Measurements from ENCODE around the gene IFIT3. TPM values are rescaled to one million over a fixed set of nuclear protein-coding genes. Genes with fewer than 3 reads are reported as not detected.

Gene IFIT3
- total RNA-seq, 1 experiment from 2014 or later = 45.2 TPM

- TF ChIP-seq, protein P1, sequence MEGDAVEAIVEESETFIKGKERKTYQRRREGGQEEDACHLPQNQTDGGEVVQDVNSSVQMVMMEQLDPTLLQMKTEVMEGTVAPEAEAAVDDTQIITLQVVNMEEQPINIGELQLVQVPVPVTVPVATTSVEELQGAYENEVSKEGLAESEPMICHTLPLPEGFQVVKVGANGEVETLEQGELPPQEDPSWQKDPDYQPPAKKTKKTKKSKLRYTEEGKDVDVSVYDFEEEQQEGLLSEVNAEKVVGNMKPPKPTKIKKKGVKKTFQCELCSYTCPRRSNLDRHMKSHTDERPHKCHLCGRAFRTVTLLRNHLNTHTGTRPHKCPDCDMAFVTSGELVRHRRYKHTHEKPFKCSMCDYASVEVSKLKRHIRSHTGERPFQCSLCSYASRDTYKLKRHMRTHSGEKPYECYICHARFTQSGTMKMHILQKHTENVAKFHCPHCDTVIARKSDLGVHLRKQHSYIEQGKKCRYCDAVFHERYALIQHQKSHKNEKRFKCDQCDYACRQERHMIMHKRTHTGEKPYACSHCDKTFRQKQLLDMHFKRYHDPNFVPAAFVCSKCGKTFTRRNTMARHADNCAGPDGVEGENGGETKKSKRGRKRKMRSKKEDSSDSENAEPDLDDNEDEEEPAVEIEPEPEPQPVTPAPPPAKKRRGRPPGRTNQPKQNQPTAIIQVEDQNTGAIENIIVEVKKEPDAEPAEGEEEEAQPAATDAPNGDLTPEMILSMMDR (IDR thresholded peaks at IDR 0.05; ENCODE audit: unreplicated experiment) = no peak
- CTCF ChIA-PET = no interaction called here
- H3K9me3 Mint-ChIP-seq (ENCODE audit: low read depth, unreplicated experiment) = peaks cover 4% of the 10 kb centered on the region
- intact Hi-C loops (cut with micrococcal nuclease; ENCODE audit: unreplicated experiment) = no loop called here
- peaks cover 34% of the 10 kb centered on the region for H3K4me1 Mint-ChIP-seq (ENCODE audit: low read depth, unreplicated experiment)
- H3K27ac Mint-ChIP-seq (ENCODE audit: unreplicated experiment) = no peak overlapping the region
- no peaks in the 10 kb centered on the region for H3K27me3 Mint-ChIP-seq (ENCODE audit: unreplicated experiment)
- no peak overlapping the region for H3K4me3 Mint-ChIP-seq (ENCODE audit: low read depth, unreplicated experiment)
- DNase-seq = no peak
- BruUV-seq (replicated peaks) = no TSS peak
- peaks cover 7% of the 10 kb centered on the region for H3K36me3 Mint-ChIP-seq (ENCODE audit: insufficient read depth, unreplicated experiment)
Measured at GRCh38 chr10:89357096-89357495, 29.3 kb downstream of the IFIT3 start.

DNA sequence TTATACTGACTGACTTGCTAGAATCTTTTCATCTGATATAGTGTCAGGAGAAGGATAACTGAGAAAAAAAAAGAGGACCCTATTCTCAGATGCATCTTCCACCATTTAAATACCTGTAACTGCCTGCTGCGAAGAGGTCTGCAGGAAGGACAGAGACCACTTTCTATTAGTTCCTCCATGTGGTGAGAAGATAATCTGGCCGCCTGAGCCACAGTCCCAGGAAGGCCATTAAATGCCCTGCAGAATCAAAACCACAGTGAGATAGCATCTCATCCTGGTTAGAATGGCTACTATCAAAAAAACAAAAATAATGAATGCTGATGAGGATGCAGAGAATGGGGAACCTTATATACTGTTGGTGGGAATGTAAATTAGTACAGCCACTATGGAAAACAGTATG is 30.2 kb downstream of the IFIT3 start:
- intact Hi-C loops (cut with micrococcal nuclease; ENCODE audit: unreplicated experiment) = no loop called here
- Mint-ChIP-seq H3K27ac (ENCODE audit: unreplicated experiment) (no peak overlapping the region), H3K4me3 (ENCODE audit: low read depth, unreplicated experiment) (no peak overlapping the region), H3K27me3 (ENCODE audit: unreplicated experiment) (no peaks in the 10 kb centered on the region), H3K4me1 (ENCODE audit: low read depth, unreplicated experiment) (peaks cover 25% of the 10 kb centered on the region), H3K9me3 (ENCODE audit: low read depth, unreplicated experiment) (peaks cover 4% of the 10 kb centered on the region), H3K36me3 (ENCODE audit: insufficient read depth, unreplicated experiment) (no peaks in the 10 kb centered on the region)
- no peak for DNase-seq
- BruUV-seq (replicated peaks) = no TSS peak
- TF ChIP-seq, protein P1 (IDR thresholded peaks at IDR 0.05; ENCODE audit: unreplicated experiment) = no peak
- CTCF ChIA-PET = no interaction called here

GRCh38 chr10:89360157-89360556 is 32.4 kb downstream of the IFIT3 start:
- TF ChIP-seq, protein P1 (IDR thresholded peaks at IDR 0.05; ENCODE audit: unreplicated experiment) = no peak
- Mint-ChIP-seq H3K4me1 (ENCODE audit: low read depth, unreplicated experiment) (peaks cover 16% of the 10 kb centered on the region), H3K9me3 (ENCODE audit: low read depth, unreplicated experiment) (no peaks in the 10 kb centered on the region), H3K36me3 (ENCODE audit: insufficient read depth, unreplicated experiment) (no peaks in the 10 kb centered on the region), H3K27me3 (ENCODE audit: unreplicated experiment) (no peaks in the 10 kb centered on the region), H3K4me3 (ENCODE audit: low read depth, unreplicated experiment) (no peak overlapping the region), H3K27ac (ENCODE audit: unreplicated experiment) (no peak overlapping the region)
- intact Hi-C loops (cut with micrococcal nuclease; ENCODE audit: unreplicated experiment) = no loop called here
- BruUV-seq (replicated peaks) = no TSS peak
- CTCF ChIA-PET = no interaction called here
- DNase-seq = no peak

GRCh38 chr10:89362929-89363328 is 35.1 kb downstream of the IFIT3 start:
- BruUV-seq (replicated peaks) = no TSS peak
- peaks cover 16% of the 10 kb centered on the region for H3K4me1 Mint-ChIP-seq (ENCODE audit: low read depth, unreplicated experiment)
- intact Hi-C loops (cut with micrococcal nuclease; ENCODE audit: unreplicated experiment) = no loop called here
- CTCF ChIA-PET = interaction anchor here (0.9 kb wide), 1 partner anchor 11 kb away, joined by 3 read pairs; no protein-coding TSS in a partner anchor
- no peak overlapping the region for H3K4me3 Mint-ChIP-seq (ENCODE audit: low read depth, unreplicated experiment)
- no peaks in the 10 kb centered on the region for H3K27me3 Mint-ChIP-seq (ENCODE audit: unreplicated experiment)
- no peak overlapping the region for H3K27ac Mint-ChIP-seq (ENCODE audit: unreplicated experiment)
- H3K9me3 Mint-ChIP-seq (ENCODE audit: low read depth, unreplicated experiment) = no peaks in the 10 kb centered on the region
- TF ChIP-seq, protein P1 (IDR thresholded peaks at IDR 0.05; ENCODE audit: unreplicated experiment) = no peak
- H3K36me3 Mint-ChIP-seq (ENCODE audit: insufficient read depth, unreplicated experiment) = no peaks in the 10 kb centered on the region
- no peak for DNase-seq
